CD4-positive, alpha-beta T cell treated with Interleukin-2 at 100 ng/mL for 4 hours (primary cell): ENCODE measurements around the gene PARL.
"Not testable (repeated sequence)": the region's sequence is repeated elsewhere in the genome, so short reads cannot be mapped to it uniquely, and the experiment has no call there.

ENCODE experiments used
- DNase-seq: peaks from one replicate; pipeline ENCODE4 v3.0.0-alpha.2; 2020; ENCODE audit warnings: low spot score

PARL gene

GRCh38 chr3:183904833-183905780 is 20.4 kb upstream of the PARL start:
- DNase-seq = no peak

- DNase-seq = no peak
These were observed 13.3 kb upstream of the PARL start for GRCh38 chr3:183898028-183898431.

DNA sequence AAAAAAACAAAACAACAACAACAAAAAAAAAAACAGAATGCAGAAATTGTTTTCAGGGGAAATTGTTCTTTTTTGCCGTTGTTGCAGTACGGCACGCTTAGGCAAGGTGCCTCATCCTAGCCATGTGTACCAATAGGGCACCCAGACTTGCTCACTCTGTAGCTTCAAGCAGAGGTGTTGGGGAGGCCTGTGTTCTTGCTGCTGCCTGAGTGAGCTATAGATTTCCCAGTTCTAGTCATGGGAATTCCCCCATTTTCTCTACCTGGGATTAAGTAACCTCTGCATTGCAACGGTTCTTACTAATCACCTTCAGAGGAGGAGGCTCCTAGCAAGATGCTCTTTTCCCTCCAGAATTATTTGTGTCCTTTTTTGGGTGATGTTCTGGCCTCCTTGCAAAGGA is 12.9 kb upstream of the PARL start:
- no peak for DNase-seq

DNA sequence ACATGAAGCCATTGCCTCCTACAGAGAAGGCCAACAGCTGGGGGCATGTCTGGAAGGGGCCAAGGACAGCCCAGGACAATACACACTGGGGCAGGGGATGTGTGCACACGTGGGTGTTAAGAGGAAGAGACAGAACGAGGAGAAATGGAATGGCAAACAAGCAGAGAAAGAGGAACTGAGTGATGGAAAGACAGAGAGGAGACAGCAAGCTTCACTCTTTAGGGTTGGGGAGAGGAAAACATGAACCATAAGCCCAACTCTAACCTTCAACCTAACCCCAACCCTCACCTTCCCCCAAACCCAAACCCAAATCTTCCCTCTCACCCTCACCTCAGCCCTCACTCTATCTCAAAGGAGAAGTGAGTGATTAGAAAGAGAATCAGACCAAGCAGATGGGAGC is 11.9 kb upstream of the PARL start:
- DNase-seq = no peak

- no peak for DNase-seq
These were observed 11.5 kb upstream of the PARL start for GRCh38 chr3:183896184-183896583.

- no peak for DNase-seq
These were observed 11.1 kb upstream of the PARL start for GRCh38 chr3:183895774-183896173.

DNA sequence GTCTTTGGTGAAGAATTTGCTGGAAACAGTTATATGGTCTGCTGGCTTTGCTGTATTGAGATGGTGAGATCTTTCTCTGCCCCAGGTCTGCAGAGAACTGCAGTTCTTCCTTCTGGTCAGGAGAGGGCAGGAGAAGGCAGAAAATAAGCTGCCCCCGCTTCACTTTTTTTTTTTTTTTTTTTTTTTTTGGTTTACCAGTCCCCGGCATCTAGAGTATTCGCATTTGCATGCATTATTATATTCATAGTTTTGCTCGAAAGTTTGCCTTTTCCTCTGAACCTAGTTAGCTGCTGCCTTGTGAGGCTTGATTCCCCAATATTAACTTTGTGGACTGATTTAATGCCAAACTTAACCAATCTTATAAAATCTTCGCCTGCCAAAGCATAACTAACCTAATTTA is 10.6 kb upstream of the PARL start:
- peak; percentile 64 for DNase-seq

DNA sequence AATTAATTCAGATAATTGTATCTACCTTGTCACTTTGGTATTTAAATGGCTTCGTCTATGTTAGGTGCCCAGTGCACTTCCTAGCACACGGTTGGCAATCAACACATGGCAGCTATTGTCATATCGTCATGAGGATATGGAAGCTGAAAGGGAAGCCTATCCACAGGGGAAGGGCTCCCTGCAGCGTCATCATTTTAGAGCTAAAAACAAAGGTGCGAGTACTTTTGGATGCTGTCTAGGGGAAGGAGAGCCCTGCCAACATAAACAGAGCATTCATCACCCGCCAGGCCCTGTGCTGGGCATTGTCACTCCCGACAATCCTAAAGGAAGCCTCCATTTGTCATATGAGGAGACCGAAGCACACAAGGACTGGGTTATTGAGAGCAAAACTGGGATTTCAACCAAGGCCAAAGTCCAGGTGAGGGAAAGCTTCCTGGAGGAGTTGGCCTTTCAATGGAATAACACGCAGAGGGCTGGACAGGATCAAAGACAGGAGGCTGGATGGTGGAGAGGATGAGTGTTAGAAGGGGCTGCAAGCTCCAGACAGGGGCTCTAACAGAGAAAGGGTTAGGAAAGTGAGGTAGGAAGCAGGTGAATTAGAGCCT is 8.0 kb upstream of the PARL start:
- no peak for DNase-seq

DNA sequence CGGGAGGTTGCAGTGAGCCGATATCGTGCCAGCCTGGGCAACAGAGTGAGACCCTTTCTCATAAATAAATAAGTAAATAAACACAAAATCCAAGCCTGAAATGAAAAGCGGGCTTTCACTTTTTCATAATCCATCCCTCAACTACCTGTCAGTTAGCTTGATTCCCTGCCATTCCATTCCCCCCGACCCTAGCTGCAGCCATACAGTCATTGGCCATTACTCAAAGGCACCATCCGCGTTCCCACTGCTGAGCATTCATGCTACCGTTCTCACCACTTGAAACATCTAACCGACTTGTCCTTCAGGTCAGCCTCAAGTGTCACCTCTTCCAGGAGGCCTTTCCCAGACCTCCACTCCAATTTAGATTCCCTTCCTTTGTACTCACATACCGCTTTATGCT is 1.1 kb upstream of the PARL start:
- DNase-seq = no peak

- DNase-seq = no peak
These were observed 618 bp downstream of the PARL start for GRCh38 chr3:183884097-183884426.

GRCh38 chr3:183883291-183884096 is 1.2 kb downstream of the PARL start:
- no peak for DNase-seq

GRCh38 chr3:183880121-183880520 is 4.6 kb downstream of the PARL start:
- DNase-seq = no peak

GRCh38 chr3:183879243-183879642 is 5.4 kb downstream of the PARL start:
- DNase-seq = no peak

- no peak for DNase-seq
These were observed 6.6 kb downstream of the PARL start for GRCh38 chr3:183878071-183878470.

DNA sequence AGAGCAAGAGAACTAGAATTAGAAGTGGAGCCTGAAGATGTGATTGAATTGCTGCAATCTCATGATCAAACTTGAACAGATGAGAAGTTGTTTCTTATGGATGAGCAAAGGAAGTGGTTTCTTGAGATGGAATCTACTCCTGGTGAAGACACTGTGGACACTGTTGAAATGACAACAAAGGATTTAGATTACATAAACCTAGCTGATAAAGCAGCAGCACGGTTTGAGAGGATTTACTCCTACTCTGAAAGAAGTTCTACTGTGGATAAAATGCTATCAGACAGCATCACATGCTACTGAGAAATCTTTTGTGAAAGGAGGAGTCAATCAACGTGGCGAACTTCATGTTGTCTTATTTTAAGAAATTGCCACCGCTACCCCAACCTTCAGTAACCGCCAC is 7.5 kb downstream of the PARL start:
- not testable (repeated sequence) for DNase-seq

- DNase-seq = no peak
These were observed 9.3 kb downstream of the PARL start for GRCh38 chr3:183875411-183875810.

DNA sequence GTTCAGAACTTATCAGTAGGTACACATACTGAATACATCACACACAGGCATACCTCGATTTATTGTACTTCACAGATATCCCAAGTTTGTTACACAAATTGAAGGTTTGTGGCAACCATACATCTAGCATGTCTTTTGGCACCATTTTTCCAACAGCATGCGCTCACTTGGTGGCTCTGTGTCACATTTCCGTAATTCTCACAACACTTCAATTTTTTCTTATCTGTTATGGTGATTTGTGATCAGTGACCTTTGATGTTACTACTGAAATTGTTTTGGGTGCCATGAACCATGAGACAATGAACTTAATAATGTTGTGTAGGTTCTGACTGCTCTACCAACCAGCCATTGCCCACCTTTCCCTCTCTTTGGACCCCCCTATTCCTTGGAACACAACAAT is 10.8 kb downstream of the PARL start:
- no peak for DNase-seq

DNA sequence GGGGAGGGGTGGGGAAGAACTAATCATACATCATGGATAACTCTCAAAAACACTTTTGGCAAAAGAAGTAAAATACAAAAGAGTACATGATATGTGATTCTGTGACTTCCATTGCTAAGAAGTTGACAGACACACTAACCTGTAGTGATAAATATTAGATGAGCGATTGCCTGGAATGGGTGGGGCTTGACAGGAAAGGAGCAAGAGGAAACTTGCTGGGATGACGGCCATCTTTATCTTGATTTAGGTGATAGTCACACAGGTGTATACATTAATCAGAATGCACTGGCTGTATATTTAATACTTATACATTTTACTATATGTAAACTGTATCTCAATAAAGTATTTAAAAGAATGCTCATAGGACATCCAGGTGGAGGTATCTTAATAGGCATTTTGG is 13.1 kb downstream of the PARL start:
- no peak for DNase-seq

DNA sequence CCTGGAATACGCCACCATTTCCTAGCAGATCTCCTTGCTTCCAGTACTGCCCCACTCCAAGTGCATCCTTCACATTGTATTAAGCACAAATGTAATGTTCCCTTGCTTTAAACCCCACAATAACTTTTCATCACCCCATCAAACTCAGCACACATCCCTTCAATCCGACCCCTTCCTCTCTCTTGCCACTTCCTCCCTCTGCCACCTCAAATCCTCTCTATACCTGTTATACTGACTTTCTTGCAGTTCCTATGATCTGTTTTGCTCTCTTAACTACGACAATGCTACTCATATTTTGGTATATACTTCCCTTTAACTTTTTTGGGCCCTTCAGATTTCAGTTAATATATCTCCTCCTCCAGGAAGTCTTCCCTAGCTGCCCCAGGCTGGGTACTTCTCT is 14.1 kb downstream of the PARL start:
- DNase-seq = no peak

GRCh38 chr3:183868796-183869195 is 15.9 kb downstream of the PARL start:
- DNase-seq = no peak

DNA sequence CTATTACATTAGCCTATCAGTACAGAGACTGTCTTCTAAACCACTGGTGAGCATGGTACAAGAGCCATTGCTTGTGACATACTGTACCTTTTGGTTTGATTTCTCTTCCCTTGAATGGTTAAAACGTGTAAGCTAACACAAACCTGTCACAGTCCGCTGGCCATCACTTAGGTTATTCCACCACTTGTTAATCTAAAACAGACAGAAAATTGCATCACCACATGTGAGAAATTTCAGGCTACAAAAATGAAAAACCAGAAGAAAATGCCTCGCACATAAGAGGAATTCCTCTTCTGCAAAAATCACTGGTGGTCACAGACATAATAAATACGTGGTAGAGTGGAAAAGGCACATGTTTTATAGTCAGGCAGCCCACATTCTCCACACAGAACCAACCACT is 22.1 kb downstream of the PARL start:
- no peak for DNase-seq

DNA sequence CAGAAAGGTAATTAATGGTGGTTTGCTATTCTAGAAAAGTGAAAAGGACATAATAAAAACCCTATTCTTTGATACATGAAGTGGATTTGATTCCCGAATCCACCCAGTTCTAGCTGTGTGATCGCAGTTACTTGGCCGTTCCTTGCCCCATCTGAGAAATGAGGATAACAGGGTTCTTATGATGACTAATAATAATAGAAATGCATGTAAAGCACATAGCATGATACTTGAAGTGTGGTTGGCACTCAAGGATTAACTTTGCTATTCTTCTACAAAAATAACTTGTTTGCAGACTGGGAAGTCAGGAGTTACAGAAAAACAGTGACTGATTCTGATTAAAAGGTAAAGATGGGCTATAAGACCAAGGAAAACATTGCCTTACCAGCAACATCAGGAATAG is 26.8 kb downstream of the PARL start:
- DNase-seq = no peak
